MM.1S (cell line): ENCODE data around the gene SLC9C1.

ENCODE experiments used
- DNase-seq: peaks from one replicate; pipeline ENCODE4 v3.0.0-alpha.2; 2015
- H2AFZ ChIP-seq: fragments of 300-600 bp; sonication (generic); 2 replicates; pipeline ENCODE4 v1.6.0; 2016; ENCODE audit warnings: antibody characterized with exemption, low read length
- H3F3A ChIP-seq: fragments of 300-600 bp; sonication (generic); 2 replicates; pipeline ENCODE4 v1.6.1; 2016; ENCODE audit warnings: mild to moderate bottlenecking, antibody characterized with exemption, low read length, moderate library complexity, mixed read lengths; ENCODE audit not compliant: insufficient read depth
- H3K27ac ChIP-seq: fragments of 300-600 bp; sonication (generic); 2 replicates; pipeline ENCODE4 v1.5.1; 2016; ENCODE audit warnings: mild to moderate bottlenecking, low read length
- H3K27me3 ChIP-seq: fragments of 300-600 bp; sonication (generic); replicated peaks from 2 replicates; pipeline ENCODE4 v1.6.0; 2016; ENCODE audit warnings: low read length; ENCODE audit not compliant: insufficient read depth
- H3K36me3 ChIP-seq: fragments of 300-600 bp; sonication (generic); replicated peaks from 2 replicates; pipeline ENCODE4 v1.6.1; 2016; ENCODE audit warnings: mild to moderate bottlenecking, low read length, mixed read lengths; ENCODE audit not compliant: insufficient read depth
- H3K4me1 ChIP-seq: fragments of 300-600 bp; sonication (generic); 2 replicates; pipeline ENCODE4 v1.6.1; 2016; ENCODE audit warnings: low read length, mixed read lengths
- H3K4me2 ChIP-seq: fragments of 300-600 bp; sonication (generic); 2 replicates; pipeline ENCODE4 v1.6.0; 2016; ENCODE audit warnings: low read depth, low read length
- H3K4me3 ChIP-seq: fragments of 300-600 bp; sonication (generic); 2 replicates; pipeline ENCODE4 v1.5.1; 2016; ENCODE audit warnings: low read length, mixed read lengths
- H3K79me2 ChIP-seq: fragments of 300-600 bp; sonication (generic); 2 replicates; pipeline ENCODE4 v1.6.1; 2016; ENCODE audit warnings: mixed run types, low read length, mixed read lengths
- H3K9ac ChIP-seq: fragments of 300-600 bp; sonication (generic); 2 replicates; pipeline ENCODE4 v1.6.1; 2016; ENCODE audit warnings: low read length, mixed read lengths
- H3K9me2 ChIP-seq: fragments of 300-600 bp; sonication (generic); replicated peaks from 2 replicates; pipeline ENCODE4 v1.6.1; 2016; ENCODE audit warnings: mild to moderate bottlenecking, low read length, mixed read lengths; ENCODE audit not compliant: insufficient read depth
- H3K9me3 ChIP-seq: fragments of 300-600 bp; sonication (generic); replicated peaks from 2 replicates; pipeline ENCODE4 v1.6.1; 2016; ENCODE audit warnings: mild to moderate bottlenecking, low read length, mixed read lengths; ENCODE audit not compliant: insufficient read depth
- H4K20me1 ChIP-seq: fragments of 300-600 bp; sonication (generic); 2 replicates; pipeline ENCODE4 v1.6.1; 2016; ENCODE audit warnings: mild to moderate bottlenecking, low read length, moderate library complexity, mixed read lengths; ENCODE audit not compliant: insufficient read depth
- EZH2 ChIP-seq: fragments of 300-600 bp; sonication (generic); optimal IDR thresholded peaks from 2 replicates; pipeline ENCODE3; 2017; ENCODE audit warnings: low read depth, mild to moderate bottlenecking, antibody characterized with exemption, low read length, mixed read lengths
- EZH2phosphoT487 ChIP-seq: fragments of 300-600 bp; sonication (generic); IDR thresholded peaks from 2 replicates; pipeline ENCODE4 v1.6.1; 2018; ENCODE audit warnings: antibody characterized with exemption, low read length
- TF ChIP-seq, protein P1 (sequence below): fragments of 300-600 bp; sonication (generic); IDR thresholded peaks from 2 replicates; pipeline ENCODE4 v1.5.1; 2016; ENCODE audit warnings: antibody characterized with exemption, low read length, mixed read lengths

Gene SLC9C1

GRCh38 chr3:112104774-112105173, 189.2 kb downstream of the SLC9C1 start:
- no peaks in the 10 kb centered on the region for H4K20me1 ChIP-seq
- no peak overlapping the region for H3K27ac ChIP-seq
- 0 out of 2 replicates have a peak, but pooled peaks cover 3% of the 10 kb centered on the region for H3K36me3 ChIP-seq
- H3K9me3 ChIP-seq, result no peaks in the 10 kb centered on the region
- no peak for DNase-seq
- H3K27me3 ChIP-seq, result no peaks in the 10 kb centered on the region
- H3K79me2 ChIP-seq, result peaks cover 23% of the 10 kb centered on the region
- peaks cover 11% of the 10 kb centered on the region for H3K4me1 ChIP-seq
- TF ChIP-seq EZH2phosphoT487 (no peak), EZH2 (no peak)
- TF ChIP-seq, protein P1, sequence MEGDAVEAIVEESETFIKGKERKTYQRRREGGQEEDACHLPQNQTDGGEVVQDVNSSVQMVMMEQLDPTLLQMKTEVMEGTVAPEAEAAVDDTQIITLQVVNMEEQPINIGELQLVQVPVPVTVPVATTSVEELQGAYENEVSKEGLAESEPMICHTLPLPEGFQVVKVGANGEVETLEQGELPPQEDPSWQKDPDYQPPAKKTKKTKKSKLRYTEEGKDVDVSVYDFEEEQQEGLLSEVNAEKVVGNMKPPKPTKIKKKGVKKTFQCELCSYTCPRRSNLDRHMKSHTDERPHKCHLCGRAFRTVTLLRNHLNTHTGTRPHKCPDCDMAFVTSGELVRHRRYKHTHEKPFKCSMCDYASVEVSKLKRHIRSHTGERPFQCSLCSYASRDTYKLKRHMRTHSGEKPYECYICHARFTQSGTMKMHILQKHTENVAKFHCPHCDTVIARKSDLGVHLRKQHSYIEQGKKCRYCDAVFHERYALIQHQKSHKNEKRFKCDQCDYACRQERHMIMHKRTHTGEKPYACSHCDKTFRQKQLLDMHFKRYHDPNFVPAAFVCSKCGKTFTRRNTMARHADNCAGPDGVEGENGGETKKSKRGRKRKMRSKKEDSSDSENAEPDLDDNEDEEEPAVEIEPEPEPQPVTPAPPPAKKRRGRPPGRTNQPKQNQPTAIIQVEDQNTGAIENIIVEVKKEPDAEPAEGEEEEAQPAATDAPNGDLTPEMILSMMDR, result no peak
- H3K4me3 ChIP-seq, result no peak overlapping the region
- H3F3A ChIP-seq, result no peaks in the 10 kb centered on the region
- H3K9ac ChIP-seq, result no peak overlapping the region
- H3K9me2 ChIP-seq, result no peaks in the 10 kb centered on the region
- no peak overlapping the region for H2AFZ ChIP-seq
- no peak overlapping the region for H3K4me2 ChIP-seq

- Histone ChIP-seq H3K4me3 (no peak overlapping the region), H3K27ac (no peak overlapping the region), H3K79me2 (peaks cover 36% of the 10 kb centered on the region), H3K9me2 (no peaks in the 10 kb centered on the region), H2AFZ (no peak overlapping the region), H3K4me1 (peaks cover 12% of the 10 kb centered on the region), H3K4me2 (no peak overlapping the region), H3F3A (no peaks in the 10 kb centered on the region; the same call in 1 of the 2 replicates), H3K9ac (no peak overlapping the region), H3K9me3 (no peaks in the 10 kb centered on the region), H3K36me3 (0 out of 2 replicates have a peak, but pooled peaks cover 3% of the 10 kb centered on the region), H4K20me1 (no peaks in the 10 kb centered on the region), H3K27me3 (no peaks in the 10 kb centered on the region)
- TF ChIP-seq, protein P1, result no peak
- TF ChIP-seq EZH2 (no peak), EZH2phosphoT487 (no peak)
- no peak for DNase-seq
Measured at GRCh38 chr3:112101916-112102315, 192.1 kb downstream of the SLC9C1 start.

- Histone ChIP-seq H3F3A (peaks cover 10% of the 10 kb centered on the region), H3K79me2 (peaks cover 78% of the 10 kb centered on the region), H3K9me3 (no peaks in the 10 kb centered on the region), H2AFZ (no peak overlapping the region), H3K27me3 (no peaks in the 10 kb centered on the region), H3K4me2 (no peak overlapping the region), H3K36me3 (no peaks in the 10 kb centered on the region), H3K9me2 (no peaks in the 10 kb centered on the region), H3K4me1 (peaks cover 23% of the 10 kb centered on the region), H3K9ac (no peak overlapping the region), H3K4me3 (no peak overlapping the region), H3K27ac (no peak overlapping the region), H4K20me1 (no peaks in the 10 kb centered on the region)
- no peak for TF ChIP-seq EZH2
- TF ChIP-seq, protein P1, result no peak
- no peak for TF ChIP-seq EZH2phosphoT487
- DNase-seq, result no peak
Measured at GRCh38 chr3:112097378-112097777, 196.6 kb downstream of the SLC9C1 start.
